Ramos (cell line): Measurements from ENCODE around the gene RBCK1.

Experiments
- in situ Hi-C: fragments of 300-500 bp; cut with MboI; formaldehyde crosslinking; loops from one replicate; pipeline ENCODE4 v1.14.3; 2022; ENCODE audit warnings: low sequenced_read_pairs; ENCODE audit not compliant: unreplicated experiment

Gene RBCK1

GRCh38 chr20:461254-462198 lies 53.4 kb downstream of the RBCK1 start:
- in situ Hi-C loops = no loop called here

GRCh38 chr20:462199-462991 lies 54.3 kb downstream of the RBCK1 start, which contains the start of gene TBC1D20:
TBC1D20 (minus strand) TSS chr20:462533; CDS start chr20:462405, 128 bp downstream.
- in situ Hi-C loops = no loop called here

DNA sequence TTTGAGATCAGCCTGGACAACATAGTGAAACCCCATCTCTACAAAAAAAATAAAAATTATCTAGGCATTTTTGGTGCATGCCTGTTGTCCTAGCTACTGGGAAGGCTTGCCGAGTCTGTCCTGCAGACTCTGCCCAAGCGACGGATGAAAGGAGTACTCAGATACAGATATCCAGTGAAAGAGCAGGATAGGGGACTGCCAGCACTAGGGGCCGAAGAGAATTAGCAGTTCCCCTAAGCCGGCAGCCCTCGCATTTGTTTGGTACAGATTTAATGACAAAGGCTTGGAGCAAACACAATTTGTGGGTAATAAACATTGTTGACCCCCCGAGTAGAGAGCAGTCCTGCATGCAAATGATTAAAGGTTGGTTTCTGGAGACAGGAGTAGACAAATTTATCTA lies 59.7 kb downstream of the RBCK1 start:
- in situ Hi-C loops = no loop called here

- in situ Hi-C loops = no loop called here
Measured at GRCh38 chr20:469746-470490, 61.8 kb downstream of the RBCK1 start.

DNA sequence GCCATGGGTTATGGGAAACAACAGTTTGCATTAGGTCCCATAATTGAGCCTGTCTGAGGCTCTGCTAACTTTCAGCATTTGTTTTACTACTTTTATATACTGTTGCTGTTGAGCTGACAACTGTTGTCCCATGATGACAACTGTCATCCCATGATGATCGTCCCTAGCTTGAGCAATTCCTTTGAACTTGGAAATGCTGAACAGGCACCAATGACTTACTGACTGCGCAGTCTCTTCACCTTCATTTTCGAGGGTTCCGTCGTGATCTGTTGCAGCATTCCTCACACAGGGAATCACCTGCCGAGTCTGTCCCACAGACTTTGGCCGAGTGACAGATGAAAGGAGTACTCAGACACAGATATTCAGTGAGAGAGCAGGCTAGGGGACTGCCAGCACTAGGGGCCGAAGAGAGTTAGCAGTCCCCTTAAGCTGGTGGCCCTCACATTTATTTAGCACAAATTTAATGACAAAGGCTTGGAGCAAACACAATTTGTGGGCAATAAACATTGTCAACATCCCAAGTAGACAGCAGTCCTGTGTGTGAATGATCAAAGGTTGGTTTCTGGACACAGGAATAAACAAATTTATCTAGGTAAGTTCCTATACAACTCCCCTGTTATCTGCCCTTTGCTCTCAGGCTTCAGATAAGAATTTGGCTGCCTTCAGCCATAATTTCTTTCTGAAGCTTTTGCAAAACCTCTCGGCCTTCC lies 64.2 kb downstream of the RBCK1 start:
- in situ Hi-C loops = no loop called here

DNA sequence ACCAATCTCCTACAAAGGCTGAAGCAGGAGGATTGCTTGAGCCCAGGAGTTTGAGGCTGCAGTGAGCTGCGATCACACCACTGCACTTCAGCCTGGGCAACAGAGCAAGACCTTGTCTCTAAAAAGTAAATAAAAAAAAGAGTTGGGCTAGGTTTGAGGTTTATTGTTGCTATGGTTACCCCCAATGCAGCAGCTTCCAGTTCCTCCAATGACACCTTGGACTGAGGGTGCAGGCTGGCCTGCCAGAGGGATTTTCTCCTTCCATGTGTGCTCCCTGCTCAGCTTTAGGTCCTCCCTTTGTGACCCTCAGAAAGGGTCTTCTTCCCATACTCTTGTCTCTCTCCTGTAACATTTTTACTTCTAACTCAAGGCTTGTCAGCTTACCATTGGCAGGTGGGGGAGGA lies 64.8 kb downstream of the RBCK1 start:
- in situ Hi-C loops = no loop called here

DNA sequence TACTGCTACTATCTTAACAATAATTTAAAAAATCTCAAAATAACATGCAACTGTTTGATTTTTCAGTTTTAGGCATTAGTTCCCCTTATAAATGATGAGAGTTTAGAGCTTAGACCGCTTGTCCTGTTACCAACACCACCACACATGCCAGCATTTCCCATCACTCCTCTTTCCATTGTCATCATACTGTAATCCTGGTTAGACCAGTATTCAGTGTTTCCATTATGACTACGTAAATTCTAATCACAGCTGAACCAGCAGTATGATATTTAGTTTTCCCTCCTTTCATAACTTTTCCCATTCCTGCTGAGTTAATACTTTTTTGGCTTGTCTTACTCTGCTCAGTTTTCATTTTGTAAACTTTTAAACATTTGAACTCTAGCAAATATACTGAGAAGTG lies 66.5 kb downstream of the RBCK1 start:
- in situ Hi-C loops = no loop called here

GRCh38 chr20:475463-476357 lies 67.6 kb downstream of the RBCK1 start:
- in situ Hi-C loops = loop anchor here (5.0 kb wide), 1 partner anchor 123 kb away; no protein-coding TSS in a partner anchor

- in situ Hi-C loops = loop anchor here (5.0 kb wide), 1 partner anchor 124 kb away; no protein-coding TSS in a partner anchor
Measured at GRCh38 chr20:476561-477249, 68.6 kb downstream of the RBCK1 start.

DNA sequence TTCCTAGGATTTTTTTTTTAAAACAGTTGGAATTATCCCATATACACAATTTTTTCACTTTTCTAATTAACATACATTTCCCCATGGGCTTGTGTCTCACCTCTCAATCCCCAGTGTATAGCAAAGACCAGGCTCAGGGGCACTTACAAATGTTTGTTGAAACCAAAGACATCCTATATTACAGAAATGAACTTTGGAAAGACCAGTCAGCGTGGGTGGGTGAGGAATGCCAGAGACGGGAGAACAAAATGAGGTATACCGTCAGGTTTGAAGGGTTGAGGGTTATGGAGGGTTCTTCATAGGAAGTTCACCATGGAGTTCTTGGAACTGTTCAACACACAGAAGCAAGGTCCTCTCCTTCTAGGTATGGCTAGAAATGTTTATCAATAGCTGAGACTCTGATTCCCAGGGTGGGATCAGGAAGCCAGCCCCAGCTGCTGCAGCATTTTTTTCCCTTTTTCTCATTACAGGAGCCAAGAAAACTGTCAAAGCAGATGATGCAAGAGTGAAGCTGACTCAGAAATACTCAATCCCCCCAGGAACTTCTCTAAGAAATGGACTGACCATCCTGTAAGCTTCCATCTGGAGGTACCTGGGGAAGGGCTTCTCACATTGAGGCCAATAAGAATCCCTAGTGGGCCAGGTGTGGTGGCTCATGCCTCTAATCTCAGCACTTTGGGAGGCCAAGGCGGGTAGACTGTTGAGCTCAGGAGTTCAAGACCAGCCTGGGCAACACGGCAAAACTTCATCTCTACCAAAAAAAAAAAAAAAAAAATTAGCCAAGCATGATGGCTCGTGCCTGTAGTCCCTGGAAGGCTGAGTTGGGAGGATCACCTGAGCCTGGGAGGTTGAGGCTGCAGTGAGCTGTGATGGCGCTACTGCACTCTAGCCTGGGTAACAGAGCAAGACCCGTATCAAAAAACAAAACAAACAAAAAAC lies 70.2 kb downstream of the RBCK1 start:
- in situ Hi-C loops = loop anchor here (5.0 kb wide), 1 partner anchor 126 kb away; no protein-coding TSS in a partner anchor

GRCh38 chr20:478949-479429 lies 70.9 kb downstream of the RBCK1 start:
- in situ Hi-C loops = loop anchor here (5.0 kb wide), 1 partner anchor 127 kb away; no protein-coding TSS in a partner anchor

DNA sequence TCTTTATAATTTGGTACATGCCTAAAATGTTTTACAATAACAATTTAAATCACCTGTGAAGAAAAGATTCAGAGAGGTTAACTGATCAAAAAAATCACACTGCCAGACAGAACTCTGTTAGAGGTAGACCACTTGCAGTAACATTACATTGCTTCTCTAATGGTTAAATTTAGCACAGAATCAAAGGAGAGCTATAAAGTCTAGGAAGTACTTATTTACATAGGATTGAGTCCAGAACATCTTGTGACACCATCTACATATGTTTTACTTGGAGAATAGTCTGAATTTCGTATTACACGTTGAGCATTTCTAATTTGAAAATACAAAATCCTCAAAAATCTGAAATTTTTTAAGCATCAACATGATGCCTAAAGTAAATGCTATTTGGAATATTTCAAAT lies 71.4 kb downstream of the RBCK1 start:
- in situ Hi-C loops = loop anchor here (5.0 kb wide), 1 partner anchor 127 kb away; no protein-coding TSS in a partner anchor

- in situ Hi-C loops = no loop called here
Measured at GRCh38 chr20:480044-480443, 71.9 kb downstream of the RBCK1 start.

DNA sequence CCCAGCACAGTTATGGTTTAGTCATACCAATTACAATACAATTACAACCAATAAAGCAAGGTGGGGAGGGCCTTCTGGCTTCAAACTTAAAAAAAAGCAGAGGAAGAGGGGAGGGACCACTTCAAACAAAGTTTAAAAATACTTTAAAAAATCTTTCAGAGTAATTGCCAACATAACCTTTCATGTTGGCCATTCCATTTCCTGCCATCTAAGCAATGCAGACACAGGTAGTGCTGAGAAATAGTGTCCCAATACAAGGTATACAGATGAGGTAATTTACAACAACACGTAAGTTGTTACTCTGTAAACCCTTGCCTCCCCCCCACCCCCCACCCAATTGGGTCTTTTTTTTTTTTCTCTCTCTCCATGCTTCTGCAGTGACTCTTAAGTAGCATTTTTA lies 73.1 kb downstream of the RBCK1 start:
- in situ Hi-C loops = no loop called here
